Choroid plexus epithelial cell (primary cell): ENCODE results near the gene SLC26A6.
A peak's percentile ranks its signal among the peaks of the same experiment; 100 is the strongest.

ENCODE experiments used
- DNase-seq: peaks from one replicate; pipeline ENCODE4 v3.0.0-alpha.2; 2010; ENCODE audit warnings: low read depth
- H3K4me3 ChIP-seq: 2 replicates; pipeline ENCODE4 v1.5.1; 2011; ENCODE audit warnings: low read depth, mild to moderate bottlenecking, control low read depth, low read length, moderate library complexity
- TF ChIP-seq, protein P1 (sequence below): conservative IDR thresholded peaks from 2 replicates; pipeline ENCODE4 v1.5.1; 2011; ENCODE audit warnings: low read depth, mild to moderate bottlenecking, control low read depth, inconsistent platforms, low read length, moderate library complexity

SLC26A6 gene

DNA sequence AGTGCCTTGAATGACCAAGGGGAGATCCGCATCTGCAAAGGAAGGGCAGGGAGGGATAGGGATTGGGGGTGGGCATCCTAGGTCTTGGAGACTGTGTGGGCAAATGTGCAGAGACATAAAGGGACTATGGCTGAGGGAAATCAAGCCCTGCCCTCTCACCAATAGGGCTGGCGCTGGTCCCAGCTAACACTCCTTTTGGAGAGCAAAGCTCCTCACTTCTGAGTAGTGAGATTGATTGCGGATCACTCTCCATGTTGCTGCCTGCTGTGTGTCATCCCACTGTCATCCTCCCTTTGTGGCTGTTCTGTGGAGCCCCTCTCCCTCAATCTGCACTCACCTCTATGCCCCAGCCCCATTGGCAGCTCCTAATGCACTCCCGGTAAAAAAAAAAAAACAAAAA lies 29.7 kb upstream of the SLC26A6 start:
- TF ChIP-seq, protein P1, sequence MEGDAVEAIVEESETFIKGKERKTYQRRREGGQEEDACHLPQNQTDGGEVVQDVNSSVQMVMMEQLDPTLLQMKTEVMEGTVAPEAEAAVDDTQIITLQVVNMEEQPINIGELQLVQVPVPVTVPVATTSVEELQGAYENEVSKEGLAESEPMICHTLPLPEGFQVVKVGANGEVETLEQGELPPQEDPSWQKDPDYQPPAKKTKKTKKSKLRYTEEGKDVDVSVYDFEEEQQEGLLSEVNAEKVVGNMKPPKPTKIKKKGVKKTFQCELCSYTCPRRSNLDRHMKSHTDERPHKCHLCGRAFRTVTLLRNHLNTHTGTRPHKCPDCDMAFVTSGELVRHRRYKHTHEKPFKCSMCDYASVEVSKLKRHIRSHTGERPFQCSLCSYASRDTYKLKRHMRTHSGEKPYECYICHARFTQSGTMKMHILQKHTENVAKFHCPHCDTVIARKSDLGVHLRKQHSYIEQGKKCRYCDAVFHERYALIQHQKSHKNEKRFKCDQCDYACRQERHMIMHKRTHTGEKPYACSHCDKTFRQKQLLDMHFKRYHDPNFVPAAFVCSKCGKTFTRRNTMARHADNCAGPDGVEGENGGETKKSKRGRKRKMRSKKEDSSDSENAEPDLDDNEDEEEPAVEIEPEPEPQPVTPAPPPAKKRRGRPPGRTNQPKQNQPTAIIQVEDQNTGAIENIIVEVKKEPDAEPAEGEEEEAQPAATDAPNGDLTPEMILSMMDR: no peak
- no peak overlapping the region for H3K4me3 ChIP-seq
- DNase-seq: no peak

DNA sequence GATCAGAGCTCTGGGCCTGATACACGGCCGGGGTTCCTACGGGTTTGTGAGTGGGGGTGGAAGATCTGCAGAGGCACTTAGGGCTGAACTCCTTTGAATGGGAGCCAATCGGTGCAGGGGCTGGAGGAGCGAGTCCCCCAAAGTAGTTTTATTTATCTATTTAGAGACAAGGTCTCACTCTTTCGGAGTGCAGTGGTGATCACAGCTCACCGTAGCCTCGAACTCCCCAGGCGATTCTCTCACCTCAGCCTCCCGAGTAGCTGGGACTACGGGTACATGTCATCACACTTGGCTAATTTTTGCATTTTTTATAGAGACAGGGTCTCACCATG lies 29.0 kb upstream of the SLC26A6 start:
- no peak overlapping the region for H3K4me3 ChIP-seq
- TF ChIP-seq, protein P1: no peak
- no peak for DNase-seq

DNA sequence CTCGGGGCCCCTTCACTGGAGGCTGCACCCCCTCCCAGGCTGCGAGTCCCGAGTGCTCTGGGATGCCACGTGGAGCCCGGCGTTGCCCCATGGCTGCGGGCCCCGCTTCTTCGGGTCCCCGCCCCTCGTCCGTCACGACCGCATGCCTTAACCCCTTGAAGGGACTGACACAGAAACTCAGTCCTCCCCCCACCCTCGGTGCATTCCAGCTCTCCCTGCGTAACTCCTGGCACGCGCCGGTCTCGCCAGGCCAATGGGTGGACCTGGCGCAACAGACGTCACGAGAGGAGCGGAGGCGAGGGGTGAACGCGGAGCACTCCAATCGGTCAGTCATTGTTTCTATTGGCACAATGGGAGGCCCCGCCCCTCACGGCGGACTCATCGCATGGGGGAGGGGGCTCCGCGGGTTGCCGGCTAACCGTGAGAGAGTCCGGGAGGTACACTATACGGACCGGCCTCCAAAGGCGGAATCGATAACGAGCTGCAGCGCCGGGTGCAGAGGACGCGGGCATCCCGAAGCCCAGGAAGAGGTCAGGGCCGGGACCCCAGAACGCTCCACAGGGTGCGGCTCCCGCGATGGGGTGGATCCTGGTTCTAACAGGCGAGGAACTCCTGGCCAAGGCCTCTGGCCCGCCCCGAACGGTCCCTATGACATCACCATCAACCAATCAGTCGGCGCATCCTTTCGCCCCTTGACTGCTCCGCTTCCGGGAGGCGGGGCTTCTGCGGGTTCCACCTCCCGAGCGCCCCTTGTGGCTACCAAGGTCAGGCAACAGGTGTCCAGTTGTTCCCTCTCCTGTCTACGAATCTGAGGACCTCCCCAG lies 28.4 kb upstream of the SLC26A6 start:
- TF ChIP-seq, protein P1: peak; percentile 70
- peak overlapping the region; percentile 67 for H3K4me3 ChIP-seq
- peak; percentile 99 for DNase-seq

DNA sequence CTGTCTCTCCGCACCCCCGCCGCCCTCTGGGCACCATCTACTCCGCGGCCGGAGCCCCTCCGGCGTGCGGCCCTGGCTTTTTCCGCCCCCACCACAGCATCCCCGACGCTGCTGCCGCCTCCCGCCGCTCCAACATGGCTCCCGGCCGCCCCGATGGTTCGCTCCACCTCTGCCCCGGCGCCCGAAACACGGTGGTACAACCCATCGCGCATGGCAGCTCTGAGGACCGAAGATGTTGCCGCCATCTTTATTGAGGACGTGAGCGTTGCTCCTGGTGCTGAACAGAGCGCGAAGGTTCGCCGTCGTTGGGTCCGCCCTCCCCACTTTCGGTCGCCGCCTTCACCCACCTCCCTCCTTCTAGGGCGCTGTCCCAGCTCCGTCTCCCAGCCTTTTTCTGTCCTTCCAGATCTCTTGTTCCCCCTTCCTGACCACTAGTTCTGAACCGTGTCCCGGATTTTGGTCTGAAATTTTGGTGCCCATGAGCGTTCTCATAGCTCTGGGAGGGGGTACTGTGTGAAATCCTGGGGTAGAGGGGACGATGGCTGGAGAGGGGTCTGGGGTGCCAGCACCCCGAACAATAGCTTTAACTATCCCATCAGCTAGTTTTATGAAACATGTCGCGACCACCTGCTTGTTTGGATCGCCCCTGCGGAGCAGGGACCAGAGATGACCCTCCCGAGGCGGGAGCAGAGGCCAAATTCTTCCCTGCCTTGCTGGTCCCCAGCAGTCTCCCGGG lies 27.7 kb upstream of the SLC26A6 start, which contains the start of gene CELSR3:
CELSR3 (minus strand) TSS at position 134 of the 736 bp plus-strand sequence. CDS start 252 bp downstream, outside the sequence.
- peak within 1 kb of the TSS; percentile 67 for H3K4me3 ChIP-seq
- TF ChIP-seq, protein P1: no peak
- DNase-seq: peak; percentile 95

DNA sequence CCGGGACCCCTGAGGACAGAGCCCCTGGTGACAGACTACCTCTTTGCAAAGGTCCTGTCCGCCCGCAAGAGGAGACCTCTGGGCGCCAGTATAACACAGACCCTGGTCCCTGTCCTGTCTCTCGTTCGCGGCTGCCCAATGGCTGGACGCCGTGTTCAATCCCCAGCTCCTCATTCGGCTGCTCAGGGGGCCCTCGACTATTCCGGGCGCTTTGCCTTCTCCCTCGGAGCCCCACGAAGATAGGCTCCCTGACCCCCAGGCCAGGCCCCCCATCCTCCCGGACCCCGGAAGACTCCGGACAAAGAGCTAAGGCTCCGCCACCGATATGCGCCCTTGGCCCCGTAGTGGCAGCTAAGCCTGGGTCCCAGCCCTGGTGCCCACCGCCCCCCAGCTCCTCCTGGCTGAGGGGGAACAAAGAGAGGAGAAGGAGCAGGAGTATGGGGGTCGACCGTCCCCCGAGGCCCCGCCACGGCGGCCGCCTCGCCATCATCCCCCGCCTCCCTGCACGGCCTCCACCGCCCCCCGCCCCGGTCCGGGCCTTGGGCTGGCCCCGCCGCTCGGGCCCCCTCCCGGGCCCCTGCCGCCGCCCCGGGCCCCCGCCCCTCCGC lies 27.0 kb upstream of the SLC26A6 start:
- TF ChIP-seq, protein P1: no peak
- peak overlapping the region; percentile 67 for H3K4me3 ChIP-seq
- no peak for DNase-seq

DNA sequence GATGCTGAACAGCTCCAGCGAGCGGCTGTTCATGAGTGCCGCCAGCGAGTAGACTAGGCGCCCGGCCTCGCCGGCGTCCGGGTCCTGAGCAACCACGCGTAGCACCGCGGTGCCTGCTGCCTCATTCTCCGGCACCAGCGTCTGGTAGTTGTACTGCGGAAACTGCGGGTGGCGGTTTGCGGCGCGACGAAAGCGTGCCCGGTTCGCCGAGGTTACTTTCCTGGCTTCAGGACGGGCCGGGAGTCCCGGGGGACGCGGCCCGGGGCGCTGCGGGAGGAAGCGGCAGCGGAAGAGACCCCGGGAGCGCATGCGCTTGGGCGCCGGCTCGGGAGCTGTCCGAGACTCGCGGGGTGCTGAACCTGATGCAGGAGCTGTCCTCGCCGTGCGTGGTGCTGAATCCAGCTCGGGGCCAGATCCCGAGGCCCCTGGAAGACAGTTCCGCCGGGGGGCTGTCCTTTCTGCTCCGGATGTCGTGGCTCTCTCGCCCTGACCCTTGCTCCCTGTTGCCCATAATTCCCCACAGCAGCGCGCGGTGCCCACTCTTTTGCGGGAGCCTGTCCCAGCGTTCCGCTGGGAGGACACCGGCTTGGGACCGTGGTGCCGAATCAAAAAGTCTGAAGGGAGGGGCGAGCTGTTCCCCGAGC lies 26.4 kb upstream of the SLC26A6 start:
- TF ChIP-seq, protein P1: no peak
- DNase-seq: peak; percentile 67
- H3K4me3 ChIP-seq: peak overlapping the region; percentile 55
